Heart left ventricle (tissue), 16 donors: ENCODE data around the gene SCN1A. TPM values are rescaled to one million over a fixed set of nuclear protein-coding genes. Genes with fewer than 3 reads are reported as not detected.

ENCODE experiments used
- ATAC-seq, 4 donors: fragments of 200-7000 bp; cut with Tn5 transposase; one replicate each; pipeline ENCODE4 v1.9.1; 2020 to 2022; ENCODE audit warnings: moderate library complexity in 4 of 4, mild to moderate bottlenecking in 3 of 4, moderate number of reproducible peaks in 1 of 4
- DNase-seq, 5 donors: peaks; one replicate each; pipeline ENCODE4 v3.0.0-alpha.2; 2020
- H3K27ac ChIP-seq, 12 donors: fragments of 200-600 bp; sonication (generic) in 4 of 12; one replicate each; pipeline versions ENCODE4 v1.5.0 to v1.8.0; 2016 to 2022; ENCODE audit warnings: mild to moderate bottlenecking in 2 of 12
- H3K27me3 ChIP-seq, 9 donors: fragments of 200-600 bp; sonication (generic) in 2 of 9; one replicate each; pipeline versions ENCODE4 v1.5.1 to v1.8.0; 2016 to 2022; ENCODE audit warnings: mild to moderate bottlenecking in 3 of 9
- H3K36me3 ChIP-seq, 9 donors: fragments of 200-600 bp; sonication (generic) in 2 of 9; one replicate each; pipeline versions ENCODE4 v1.5.0 to v1.8.0; 2018 to 2022; ENCODE audit warnings: mild to moderate bottlenecking in 2 of 9
- H3K4me1 ChIP-seq, 12 donors: fragments of 200-600 bp; sonication (generic) in 4 of 12; one replicate each; pipeline versions ENCODE4 v1.5.0 to v1.8.0; 2016 to 2022; ENCODE audit warnings: mild to moderate bottlenecking in 3 of 12
- H3K4me3 ChIP-seq, 12 donors: fragments of 200-600 bp; sonication (generic) in 4 of 12; one replicate each; pipeline versions ENCODE4 v1.5.0 to v1.8.0; 2017 to 2022; ENCODE audit warnings: mild to moderate bottlenecking in 9 of 12, moderate library complexity in 4 of 12
- H3K9me3 ChIP-seq, 12 donors: fragments of 200-600 bp; sonication (generic) in 4 of 12; one replicate each; pipeline versions ENCODE4 v1.5.0 to v1.8.0; 2016 to 2022; ENCODE audit warnings: mild to moderate bottlenecking in 1 of 12
- CTCF ChIP-seq, 12 donors: fragments of 200-600 bp; sonication (generic) in 4 of 12; IDR thresholded peaks; one replicate each; pipeline versions ENCODE4 v1.5.0 to v1.8.0; 2018 to 2022; ENCODE audit warnings: antibody characterized with exemption in 12 of 12, mild to moderate bottlenecking in 5 of 12
- POLR2A ChIP-seq, 2 donors: fragments of 450-650 bp; IDR thresholded peaks; one replicate each; pipeline ENCODE4 v1.6.1; 2017; ENCODE audit warnings: antibody characterized with exemption in 2 of 2, mild to moderate bottlenecking in 2 of 2, moderate library complexity in 2 of 2
- WGBS, 4 donors: extraction: QIAGEN DNeasy Blood & Tissue Kit in 2 of 4; methylation state at CpG; one replicate each; pipeline versions ENCODE4 v1.1.5 to v1.1.7; 2013 to 2018; 5-methylcytosine and 5-hydroxymethylcytosine counted together
- intact Hi-C, 10 donors: fragments of 100-400 bp; cut with DNase I; formaldehyde crosslinking; loops; one replicate each; pipeline versions ENCODE4 v1.11.1 to v1.14.2; 2022
- polyA plus RNA-seq, 2 donors: library from polyadenylated mRNA; stranded (reverse); fragments of 200-250 nt; gene quantifications; one replicate each; pipeline ENCODE4 v1.2.3, GENCODE V29; 2013
- total RNA-seq, 9 donors: library from RNA; depleted of rRNA in 2 of 9; stranded (reverse); fragments of >200 nt in 2 of 9; fragmentation: NEBNext Ultra II Directional in 3 of 9; extraction: Animal tissue kit (Norgen Biotek cat#: 25700) in 3 of 9; gene quantifications; one replicate each; pipeline versions ENCODE4 v1.1.0 to v1.2.4, GENCODE V29; 2016 to 2023
- donor health status: ischemic (EF 13 %, LVEDD 7.1; RV severe dilation, severe dysfunction).
- donor health status: healthy with polysubstance abuse.
- donor health status: DM: no; HTN: yes; CAD: no.
- donor health status: DM: no; HTN: no; CAD: no.
- donor health status: ischemic (EF 25% LVEDD 6.9; RV normal size, moderate dysfunction).
- donor health status: ischemic (EF 25% LVEDD 5.7; RV mildly dilated, moderate dysfunction).
- donor health status: healthy.
- donor health status: DM: yes; HTN: yes; CAD: no.
- donor health status: ischemic (EF 35%, LVEDD 5.7; RV mildly dilated, moderate dysfunction).
- donor health status: nonischemic (EF 11% LVEDD 7.7; RV severe dilation, severe dysfunction).
- donor health status: DM: yes; HTN: yes; CAD: no.
- donor health status: PGD.
- donor health status: ischemic (EF 29% LVEDD 5.4; RV normal size, mild dysfunction).
- donor health status: nonischemic (EF 23%, LVEDD 6.1; RV moderate dilation, normal function).

SCN1A gene
- total and polyA plus RNA-seq, 11 donors: 0.05 to 1.3 (median 0.32) TPM; not detected in 3

GRCh38 chr2:166135849-166136258, 8.0 kb upstream of the SCN1A start:
- intact Hi-C loops: no loop called here
- TF ChIP-seq POLR2A (IDR thresholded peaks at IDR 0.05): no peak
- no peak for TF ChIP-seq CTCF (IDR thresholded peaks at IDR 0.05)
- Histone ChIP-seq H3K4me3 (no peak overlapping the region), H3K4me1 (no peaks in the 10 kb centered on the region), H3K9me3 (no peaks in the 10 kb centered on the region), H3K36me3 (no peaks in the 10 kb centered on the region), H3K27ac (no peak overlapping the region), H3K27me3 (peaks cover 0 to 24% (median 0%) of the 10 kb centered on the region in 9 donors)
- WGBS, 4 donors: 88 to 92% (median 92%) methylated on average over 2 of the region's 2 CpGs
- ATAC-seq (no peak), DNase-seq (no peak)

GRCh38 chr2:166135152-166135848, 7.5 kb upstream of the SCN1A start:
- Histone ChIP-seq H3K27ac (no peak overlapping the region), H3K4me3 (no peak overlapping the region), H3K36me3 (no peaks in the 10 kb centered on the region), H3K27me3 (peaks cover 0 to 24% (median 0%) of the 10 kb centered on the region in 9 donors), H3K4me1 (no peaks in the 10 kb centered on the region), H3K9me3 (no peaks in the 10 kb centered on the region)
- TF ChIP-seq CTCF (IDR thresholded peaks at IDR 0.05) (no peak), POLR2A (IDR thresholded peaks at IDR 0.05) (no peak)
- WGBS, 4 donors: 73 to 80% (median 76%) methylated on average over 6 of the region's 6 CpGs
- DNase-seq (no peak), ATAC-seq (no peak)
- intact Hi-C loops: no loop called here

- no peak for ATAC-seq
- WGBS, 4 donors: 76 to 83% (median 79%) methylated on average over 3 of the region's 3 CpGs
- Histone ChIP-seq H3K4me1 (no peaks in the 10 kb centered on the region), H3K36me3 (no peaks in the 10 kb centered on the region), H3K27me3 (peaks cover 0 to 25% (median 0%) of the 10 kb centered on the region in 9 donors), H3K27ac (no peak overlapping the region), H3K4me3 (no peak overlapping the region), H3K9me3 (no peaks in the 10 kb centered on the region)
- no peak for TF ChIP-seq POLR2A (IDR thresholded peaks at IDR 0.05)
- TF ChIP-seq CTCF (IDR thresholded peaks at IDR 0.05): no peak
- no peak for DNase-seq
- intact Hi-C loops: no loop called here
These were observed 6.7 kb upstream of the SCN1A start for GRCh38 chr2:166134252-166135151.

- ATAC-seq: no peak
- Histone ChIP-seq H3K4me1 (no peaks in the 10 kb centered on the region), H3K9me3 (no peaks in the 10 kb centered on the region), H3K27me3 (peaks cover 0 to 33% (median 0%) of the 10 kb centered on the region in 9 donors), H3K27ac (no peak overlapping the region), H3K36me3 (no peaks in the 10 kb centered on the region), H3K4me3 (no peak overlapping the region)
- TF ChIP-seq POLR2A (IDR thresholded peaks at IDR 0.05) (no peak), CTCF (IDR thresholded peaks at IDR 0.05) (no peak)
- DNase-seq: no peak
- intact Hi-C loops: no loop called here
- 75 to 79% (median 77%) methylated on average over 7 of the region's 7 CpGs for WGBS, 4 donors
These were observed 5.8 kb upstream of the SCN1A start for GRCh38 chr2:166133653-166134052.
